Hematopoietic multipotent progenitor cell treated with erythropoietin and hydrocortisone succinate and interleukin-3 and kit ligand, for 6 days (in vitro differentiated cells): ENCODE results near the gene ANKRD66.
A peak's percentile ranks its signal among the peaks of the same experiment; 100 is the strongest.

Source experiments
- DNase-seq: peaks from one replicate; pipeline ENCODE4 v3.0.0-alpha.2; 2015

Gene ANKRD66

DNA sequence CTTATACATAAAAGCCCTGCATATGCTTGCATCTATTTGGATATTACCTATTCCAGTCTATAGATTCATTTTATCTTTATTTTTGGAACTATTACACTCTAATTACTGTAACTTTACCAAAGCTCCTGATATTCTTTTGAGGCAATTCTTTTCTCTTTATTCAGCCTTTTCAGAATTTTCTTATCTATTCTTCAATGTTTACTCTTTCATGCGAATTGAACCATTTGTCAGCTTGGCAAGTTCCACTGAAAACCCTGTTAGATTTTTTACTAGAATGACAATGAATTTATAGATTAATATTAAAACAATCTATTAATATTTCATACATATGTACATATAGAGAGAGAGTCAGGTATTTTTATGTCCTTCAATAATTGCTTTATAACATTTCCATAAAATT, 45.9 kb downstream of the ANKRD66 start:
- DNase-seq, result no peak

DNA sequence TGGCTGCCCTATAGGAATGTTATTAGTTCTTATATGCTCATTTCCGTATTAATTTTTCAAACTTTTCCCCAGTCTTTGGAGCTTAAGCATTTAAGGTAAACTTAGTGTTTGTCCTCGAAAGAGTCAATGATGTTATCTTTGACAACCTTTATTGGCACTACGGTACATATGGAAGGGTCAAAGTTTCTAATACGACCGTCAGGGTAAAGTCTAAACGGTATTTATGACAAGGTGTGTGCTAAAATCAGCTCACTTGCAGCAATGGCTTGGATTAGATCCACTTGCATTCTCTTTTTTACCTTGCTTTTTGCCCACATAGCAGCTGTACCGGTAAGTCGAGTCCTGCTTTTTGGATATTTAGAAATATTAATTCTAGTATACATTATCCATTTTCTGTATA, 46.4 kb downstream of the ANKRD66 start, which contains the start of gene MEP1A:
TSS of gene MEP1A (plus strand) at position 252 of the 400 bp plus-strand sequence. CDS start at position 262, 10 bp downstream.
- DNase-seq, result no peak

DNA sequence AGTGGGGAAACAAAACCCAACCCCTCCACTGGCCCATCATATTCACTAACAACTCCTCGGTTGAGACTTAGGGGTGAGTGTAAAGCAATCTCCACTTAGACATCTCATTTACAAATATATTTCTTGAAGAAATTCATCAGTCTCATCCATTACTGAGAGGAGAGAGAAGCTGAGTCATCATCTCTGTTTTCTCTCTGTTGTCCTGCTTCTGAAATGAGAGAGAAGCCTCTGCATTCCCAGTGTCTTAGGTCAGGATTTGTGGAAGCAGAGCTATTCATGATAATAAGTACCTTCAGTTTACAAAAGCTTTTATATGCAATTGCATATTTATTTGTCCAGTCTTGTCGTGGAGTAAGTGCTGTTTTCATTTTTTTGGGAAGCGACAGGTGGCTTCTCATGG, 47.3 kb downstream of the ANKRD66 start:
- no peak for DNase-seq

DNA sequence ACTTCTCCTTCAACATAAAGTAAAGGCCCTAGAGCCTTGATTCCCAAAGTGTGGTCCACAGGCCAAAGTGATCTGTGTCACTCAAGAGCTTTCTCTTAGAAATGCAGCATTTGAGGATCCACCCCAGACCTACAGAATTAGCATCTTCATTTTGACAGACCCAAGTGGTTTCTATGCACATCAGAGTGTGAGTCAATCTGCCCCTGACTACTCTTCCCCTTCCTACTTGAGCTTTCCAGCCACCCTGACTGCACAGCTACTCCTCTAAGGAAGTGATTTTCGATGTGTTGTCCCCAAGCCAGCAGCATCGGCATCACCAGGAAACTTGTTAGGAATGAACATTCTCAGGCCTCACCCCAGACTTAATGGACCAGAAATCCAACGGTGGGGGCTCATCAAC, 49.1 kb downstream of the ANKRD66 start:
- no peak for DNase-seq

DNA sequence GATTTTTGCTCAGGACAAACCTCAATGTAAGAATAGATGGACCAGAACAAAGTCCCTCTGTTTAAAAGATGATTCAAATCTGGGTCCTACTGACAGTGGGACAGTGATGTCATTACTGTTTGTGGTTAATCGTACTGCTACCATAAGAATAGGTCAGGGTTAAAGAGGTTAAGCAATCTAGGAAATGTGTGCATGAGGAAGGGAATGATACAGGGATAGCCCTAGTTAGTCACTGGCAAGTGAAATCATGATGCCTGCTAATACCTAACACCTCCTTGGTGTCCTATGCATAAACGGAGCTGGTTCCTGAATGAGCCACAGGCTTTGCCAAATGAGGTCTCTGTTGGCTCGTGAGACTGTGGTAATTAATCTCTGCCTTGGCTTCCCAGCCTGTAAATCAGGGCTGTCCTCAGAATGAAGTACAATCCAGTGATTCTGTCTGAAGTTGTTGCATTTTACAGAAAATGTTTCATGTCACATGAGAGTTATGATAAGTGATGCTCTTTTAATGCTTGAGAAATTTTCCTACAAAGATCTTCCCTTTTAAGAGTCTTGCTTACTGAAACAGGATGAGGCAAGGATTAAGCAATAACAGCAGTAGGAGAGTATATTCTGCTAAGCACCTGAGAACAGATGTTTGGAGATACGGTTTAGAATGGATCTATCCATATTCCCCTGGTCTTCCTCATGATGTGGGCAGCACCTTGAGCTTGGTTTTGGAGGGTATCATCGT, 50.3 kb downstream of the ANKRD66 start:
- no peak for DNase-seq

DNA sequence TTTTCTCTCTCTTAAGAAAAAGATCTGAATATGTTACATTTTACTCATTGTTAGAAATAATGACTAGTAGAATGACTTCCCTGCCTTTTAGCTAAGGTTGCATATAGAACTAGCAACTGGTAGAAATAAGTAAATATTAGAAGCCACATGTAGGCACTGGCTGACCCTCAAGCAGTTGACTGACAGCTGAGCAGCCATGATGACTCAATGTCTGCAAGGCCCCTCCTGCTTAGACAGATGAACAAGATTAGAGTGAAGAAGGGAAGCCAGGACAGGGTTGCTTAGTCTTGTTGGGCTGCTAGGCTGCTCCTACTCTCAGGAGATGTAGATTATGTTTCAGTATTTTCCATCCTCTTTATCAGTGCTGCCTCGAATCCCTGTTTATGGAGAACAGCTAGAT, 52.9 kb downstream of the ANKRD66 start:
- DNase-seq, result peak; percentile 8

DNA sequence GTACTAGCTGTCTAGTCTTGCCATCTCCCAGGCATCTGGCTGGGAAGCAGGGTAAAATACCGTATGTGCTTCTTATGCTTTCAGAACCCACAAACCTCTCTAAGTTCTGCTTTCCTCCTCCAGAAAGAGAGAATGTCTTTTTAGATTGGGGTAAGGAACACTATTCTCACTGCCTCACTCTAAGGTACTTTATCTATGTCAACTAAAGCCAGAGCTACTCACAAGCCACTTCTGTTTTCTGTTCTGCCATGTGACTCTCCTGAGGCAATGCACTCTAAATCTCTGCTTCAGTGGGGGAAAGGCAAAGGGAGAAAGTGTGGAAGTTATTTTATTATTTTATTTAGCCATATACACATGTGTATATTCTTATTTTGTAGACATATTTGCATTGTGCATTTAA, 62.1 kb downstream of the ANKRD66 start:
- DNase-seq, result peak; percentile 12
